Sigmoid colon (tissue), 7 donors: ENCODE data around the gene ANGPT4. TPM values are rescaled to one million over a fixed set of nuclear protein-coding genes. Genes with fewer than 3 reads are reported as not detected.
A peak's percentile ranks its signal among the peaks of the same experiment; 100 is the strongest.

Experiments
- DNase-seq: peaks from one replicate; pipeline ENCODE4 v3.0.0-alpha.2; 2019
- H3K27ac ChIP-seq, 4 donors: fragments of 200-600 bp; sonication (generic); one replicate each; pipeline ENCODE4 v1.5.1; 2016 to 2019; ENCODE audit warnings: mild to moderate bottlenecking in 1 of 4
- H3K27me3 ChIP-seq, 3 donors: fragments of 200-600 bp; sonication (generic); one replicate each; pipeline ENCODE4 v1.5.1; 2019; ENCODE audit warnings: mild to moderate bottlenecking in 1 of 3
- H3K36me3 ChIP-seq, 4 donors: fragments of 200-600 bp; sonication (generic); one replicate each; pipeline ENCODE4 v1.5.1; 2016 to 2019
- H3K4me1 ChIP-seq, 4 donors: fragments of 200-600 bp; sonication (generic); one replicate each; pipeline ENCODE4 v1.5.1; 2017 to 2019
- H3K4me3 ChIP-seq, 4 donors: fragments of 200-600 bp; sonication (generic); one replicate each; pipeline ENCODE4 v1.5.1; 2017 to 2019; ENCODE audit warnings: mild to moderate bottlenecking in 2 of 4, moderate library complexity in 1 of 4
- H3K9me3 ChIP-seq, 4 donors: fragments of 200-600 bp in 3 of 4; sonication (generic) in 3 of 4; one replicate each; pipeline versions ENCODE4 v1.5.1 to v1.6.1; 2013 to 2019
- CTCF ChIP-seq, 4 experiments: fragments of 450-650 bp in 3 of 4; fragments of 200-600 bp in 1 of 4; IDR thresholded peaks; one replicate each; pipeline ENCODE4 v1.5.1; 2016 to 2019; ENCODE audit warnings: antibody characterized with exemption in 4 of 4, mild to moderate bottlenecking in 3 of 4, moderate library complexity in 2 of 4
- EP300 ChIP-seq, 4 donors: sonication (generic); formaldehyde crosslinking; IDR thresholded peaks; one replicate each; pipeline ENCODE4 v1.6.1; 2017; ENCODE audit warnings: antibody characterized with exemption in 4 of 4
- POLR2A ChIP-seq, 2 donors: fragments of 450-650 bp; IDR thresholded peaks; one replicate each; pipeline ENCODE4 v1.6.1; 2016; ENCODE audit warnings: antibody characterized with exemption in 2 of 2, mild to moderate bottlenecking in 2 of 2, moderate library complexity in 2 of 2
- POLR2AphosphoS5 ChIP-seq, 4 donors: sonication (generic); formaldehyde crosslinking; IDR thresholded peaks; one replicate each; pipeline ENCODE4 v1.6.1; 2017; ENCODE audit warnings: antibody characterized with exemption in 4 of 4
- WGBS, 2 donors: extraction: QIAGEN DNeasy Blood & Tissue Kit; methylation state at CpG; one replicate each; pipeline ENCODE4 v1.1.7; 2013; 5-methylcytosine and 5-hydroxymethylcytosine counted together
- intact Hi-C: fragments of 100-400 bp; cut with DNase I; formaldehyde crosslinking; loops from one replicate; pipeline ENCODE4 v1.15.1; 2023
- polyA plus RNA-seq, 3 donors: library from polyadenylated mRNA; stranded (reverse); fragments of 200-250 nt; gene quantifications; one replicate each; pipeline ENCODE4 v1.2.3, GENCODE V29; 2013
- total RNA-seq, 4 donors: library from RNA; depleted of rRNA; stranded (reverse); fragments of >200 nt; gene quantifications; one replicate each; pipeline ENCODE4 v1.1.0, GENCODE V29; 2016
- donor health status: healthy with polysubstance abuse.
- donor health status: Bipolar disorder and iron deficiency.
- donor health status: healthy.

The ANGPT4 gene
- total and polyA plus RNA-seq, 7 donors = under 0.01 to 0.28 (median 0.23) TPM; not detected in 3

- H3K4me1 ChIP-seq = peaks cover 0 to 19% (median 11%) of the 10 kb centered on the region in 4 donors
- no peak overlapping the region for H3K27ac ChIP-seq
- no peak overlapping the region for H3K4me3 ChIP-seq
- DNase-seq = peak; percentile 5
- H3K36me3 ChIP-seq = no peaks in the 10 kb centered on the region
- intact Hi-C loops = loop anchor here (5.0 to 10.0 kb wide), 2 partner anchors 175 to 283 kb away; partner anchors contain the start of gene PSMF1
- no peaks in the 10 kb centered on the region for H3K27me3 ChIP-seq
- TF ChIP-seq EP300 (IDR thresholded peaks at IDR 0.05) (no peak), CTCF (IDR thresholded peaks at IDR 0.05) (no peak), POLR2A (IDR thresholded peaks at IDR 0.05) (no peak), POLR2AphosphoS5 (IDR thresholded peaks at IDR 0.05) (no peak)
- H3K9me3 ChIP-seq = no peaks in the 10 kb centered on the region
- WGBS, 2 donors = 96 to 99% methylated on average over 3 of the region's 3 CpGs
These were observed 84.2 kb downstream of the ANGPT4 start for GRCh38 chr20:831956-832355.

GRCh38 chr20:831251-831650 is 84.9 kb downstream of the ANGPT4 start:
- intact Hi-C loops = loop anchor here (5.0 to 10.0 kb wide), 2 partner anchors 174 to 284 kb away; partner anchors contain the start of gene PSMF1
- Histone ChIP-seq H3K36me3 (no peaks in the 10 kb centered on the region), H3K4me3 (no peak overlapping the region), H3K4me1 (peaks cover 0 to 19% (median 11%) of the 10 kb centered on the region in 4 donors), H3K27ac (no peak overlapping the region), H3K27me3 (no peaks in the 10 kb centered on the region), H3K9me3 (no peaks in the 10 kb centered on the region)
- peak; percentile 17 for DNase-seq
- 87 to 88% methylated on average over 3 of the region's 3 CpGs for WGBS, 2 donors
- TF ChIP-seq CTCF (IDR thresholded peaks at IDR 0.05) = no peak
- no peak for TF ChIP-seq POLR2A (IDR thresholded peaks at IDR 0.05)
- no peak for TF ChIP-seq EP300 (IDR thresholded peaks at IDR 0.05)
- no peak for TF ChIP-seq POLR2AphosphoS5 (IDR thresholded peaks at IDR 0.05)

GRCh38 chr20:830011-830521 is 86.1 kb downstream of the ANGPT4 start:
- no peak overlapping the region for H3K4me3 ChIP-seq
- no peaks in the 10 kb centered on the region for H3K36me3 ChIP-seq
- WGBS, 2 donors = 80 to 82% methylated on average over 8 of the region's 8 CpGs
- peak; percentile 19 for DNase-seq
- no peaks in the 10 kb centered on the region for H3K9me3 ChIP-seq
- H3K27ac ChIP-seq = no peak overlapping the region
- peaks cover 0 to 19% (median 11%) of the 10 kb centered on the region in 4 donors for H3K4me1 ChIP-seq
- TF ChIP-seq POLR2AphosphoS5 (IDR thresholded peaks at IDR 0.05) (no peak), EP300 (IDR thresholded peaks at IDR 0.05) (no peak), POLR2A (IDR thresholded peaks at IDR 0.05) (no peak), CTCF (IDR thresholded peaks at IDR 0.05) (no peak)
- no peaks in the 10 kb centered on the region for H3K27me3 ChIP-seq
- intact Hi-C loops = loop anchor here (5.0 to 10.0 kb wide), 2 partner anchors 173 to 285 kb away; partner anchors contain the start of gene PSMF1

- peak; percentile 12 for DNase-seq
- intact Hi-C loops = no loop called here
- WGBS, 2 donors = 93 to 95% methylated on average over 2 of the region's 2 CpGs
- Histone ChIP-seq H3K27ac (no peak overlapping the region), H3K4me3 (no peak overlapping the region), H3K4me1 (peaks cover 0 to 15% (median 9%) of the 10 kb centered on the region in 4 donors), H3K27me3 (no peaks in the 10 kb centered on the region), H3K9me3 (no peaks in the 10 kb centered on the region), H3K36me3 (no peaks in the 10 kb centered on the region)
- TF ChIP-seq CTCF (IDR thresholded peaks at IDR 0.05) = no peak
- no peak for TF ChIP-seq POLR2AphosphoS5 (IDR thresholded peaks at IDR 0.05)
- no peak for TF ChIP-seq POLR2A (IDR thresholded peaks at IDR 0.05)
- TF ChIP-seq EP300 (IDR thresholded peaks at IDR 0.05) = no peak
These were observed 86.6 kb downstream of the ANGPT4 start for GRCh38 chr20:829551-829950.
